IMR-90 (cell line): ENCODE results near the gene PDRG1. TPM values are rescaled to one million over a fixed set of nuclear protein-coding genes. Genes with fewer than 3 reads are reported as not detected.

Experiments used
- ATAC-seq: fragments of 200-7000 bp; cut with Tn5 transposase; 2 replicates; pipeline ENCODE4 v1.9.1; 2020; ENCODE audit warnings: low read depth, mild to moderate bottlenecking, moderate library complexity
- BruUV-seq: library from RNA; stranded (reverse); fragments of 400-500 nt; replicated peaks from 2 replicates; lab custom pipeline; 2021; lab: Mats Ljungman, UMichigan
- CTCF ChIA-PET: fragments of 300-600 bp; formaldehyde crosslinking; extraction: SDS; loops from one replicate; lab custom pipeline; 2021; ENCODE audit warnings: antibody characterized with exemption; lab: Yijun Ruan, JAX
- POLR2A ChIA-PET: fragments of 300-600 bp; sonication (Branson Sonifier 250); formaldehyde crosslinking; loops from one replicate; lab custom pipeline; 2022; ENCODE audit warnings: antibody characterized with exemption; ENCODE audit not compliant: unreplicated experiment; lab: Charles Lee
- DNase-seq: peaks from one replicate; pipeline ENCODE4 v3.0.0; 2013
- H2AFZ ChIP-seq: replicated peaks from 2 replicates; pipeline ENCODE3; 2013; ENCODE audit warnings: low read length, mild to moderate bottlenecking; ENCODE audit not compliant: poor library complexity
- H2AK5ac ChIP-seq: 2 replicates; pipeline ENCODE4 v1.6.1; 2013; ENCODE audit warnings: low read depth, low read length, inconsistent platforms
- H2AK9ac ChIP-seq: replicated peaks from 2 replicates; pipeline ENCODE3; 2013; ENCODE audit warnings: mild to moderate bottlenecking, low read depth, low read length, moderate library complexity; ENCODE audit not compliant: poor library complexity
- H2BK120ac ChIP-seq: 2 replicates; pipeline ENCODE4 v1.6.1; 2013; ENCODE audit warnings: low read depth, low read length, inconsistent platforms
- H2BK15ac ChIP-seq: 3 replicates; pipeline ENCODE4 v1.6.1; 2013; ENCODE audit warnings: low read depth, low read length, inconsistent platforms
- H2BK20ac ChIP-seq: 2 replicates; pipeline ENCODE4 v1.6.1; 2013; ENCODE audit warnings: low read depth, mild to moderate bottlenecking, inconsistent platforms, low read length, moderate library complexity
- H2BK5ac ChIP-seq: 2 replicates; pipeline ENCODE4 v1.6.1; 2013; ENCODE audit warnings: mild to moderate bottlenecking, low read depth, low read length, inconsistent platforms; ENCODE audit not compliant: poor library complexity, severe bottlenecking
- H3K14ac ChIP-seq: replicated peaks from 2 replicates; pipeline ENCODE4 v1.6.1; 2013; ENCODE audit warnings: low read depth, low read length, inconsistent platforms
- H3K18ac ChIP-seq: 2 replicates; pipeline ENCODE4 v1.6.1; 2013; ENCODE audit warnings: low read depth, low read length, control low read depth
- H3K23ac ChIP-seq: 2 replicates; pipeline ENCODE4 v1.6.1; 2013; ENCODE audit warnings: low read depth, low read length, inconsistent platforms
- H3K27ac ChIP-seq: 2 replicates; pipeline ENCODE4 v1.5.1; 2013; ENCODE audit warnings: mild to moderate bottlenecking, control low read depth, low read length; ENCODE audit not compliant: insufficient read depth
- H3K27me3 ChIP-seq: 2 replicates; pipeline ENCODE4 v1.6.1; 2013; ENCODE audit warnings: low read length; ENCODE audit not compliant: control insufficient read depth, insufficient read depth
- H3K36me3 ChIP-seq: 2 replicates; pipeline ENCODE4 v1.6.1; 2013; ENCODE audit warnings: low read length, mixed read lengths; ENCODE audit not compliant: control insufficient read depth, insufficient read depth
- H3K4ac ChIP-seq: 2 replicates; pipeline ENCODE4 v1.6.1; 2013; ENCODE audit warnings: low read depth, low read length, inconsistent platforms
- H3K4me1 ChIP-seq: 2 replicates; pipeline ENCODE4 v1.6.1; 2013; ENCODE audit warnings: low read length, mixed read lengths; ENCODE audit not compliant: control insufficient read depth, insufficient read depth
- H3K4me2 ChIP-seq: 2 replicates; pipeline ENCODE4 v1.6.1; 2013; ENCODE audit warnings: low read depth, mild to moderate bottlenecking, control low read depth, low read length, moderate library complexity
- H3K4me3 ChIP-seq: 2 replicates; pipeline ENCODE4 v1.5.1; 2013; ENCODE audit warnings: low read depth, mild to moderate bottlenecking, control low read depth, low read length, moderate library complexity; ENCODE audit not compliant: insufficient read depth
- H3K56ac ChIP-seq: 2 replicates; pipeline ENCODE4 v1.6.1; 2013; ENCODE audit warnings: low read length, inconsistent platforms; ENCODE audit not compliant: insufficient read depth; ENCODE audit errors: extremely low read depth
- H3K79me1 ChIP-seq, 2 experiments: 2 replicates each; pipeline ENCODE4 v1.6.1; 2013; ENCODE audit warnings: low read length in 2 of 2, inconsistent platforms in 1 of 2, low read depth in 1 of 2
- H3K9ac ChIP-seq: 2 replicates; pipeline ENCODE4 v1.6.1; 2013; ENCODE audit warnings: low read depth, low read length, control low read depth
- H3K9me1 ChIP-seq: 2 replicates; pipeline ENCODE4 v1.6.1; 2013; ENCODE audit warnings: low read length, inconsistent platforms; ENCODE audit not compliant: insufficient read depth
- H3K9me3 ChIP-seq: 2 replicates; pipeline ENCODE4 v1.6.1; 2013; ENCODE audit warnings: low read length; ENCODE audit not compliant: control insufficient read depth, insufficient read depth
- H4K20me1 ChIP-seq: 2 replicates; pipeline ENCODE4 v1.6.1; 2013; ENCODE audit warnings: low read length, inconsistent platforms; ENCODE audit not compliant: insufficient read depth
- H4K5ac ChIP-seq: 2 replicates; pipeline ENCODE4 v1.6.1; 2013; ENCODE audit warnings: mild to moderate bottlenecking, low read depth, low read length, control low read depth
- H4K8ac ChIP-seq, 2 experiments: 2 replicates each; pipeline ENCODE4 v1.6.1; 2013; ENCODE audit warnings: low read depth in 2 of 2, low read length in 2 of 2, control low read depth in 1 of 2, inconsistent platforms in 1 of 2
- H4K91ac ChIP-seq: 2 replicates; pipeline ENCODE4 v1.6.1; 2013; ENCODE audit warnings: low read depth, low read length, inconsistent platforms; ENCODE audit not compliant: insufficient read depth
- BHLHE40 ChIP-seq: fragments of 150-350 bp; IDR thresholded peaks from 2 replicates; pipeline ENCODE4 v1.6.1; 2016; ENCODE audit warnings: mild to moderate bottlenecking, low read depth, low read length
- CEBPB ChIP-seq: IDR thresholded peaks from 2 replicates; pipeline ENCODE4 v1.6.1; 2012; ENCODE audit warnings: low read depth, low read length, improper control_type of control experiment
- CHD1 ChIP-seq: IDR thresholded peaks from 2 replicates; pipeline ENCODE4 v1.6.1; 2012; ENCODE audit warnings: low read depth, low read length, improper control_type of control experiment
- CTCF ChIP-seq: conservative IDR thresholded peaks from 2 replicates; pipeline ENCODE4 v1.5.1; 2012; ENCODE audit warnings: mild to moderate bottlenecking, low read depth, low read length, improper control_type of control experiment
- ELK1 ChIP-seq: fragments of 150-350 bp; IDR thresholded peaks from 2 replicates; pipeline ENCODE4 v1.6.1; 2016; ENCODE audit warnings: low read depth, mild to moderate bottlenecking, low read length, moderate library complexity, borderline replicate concordance
- FOS ChIP-seq: fragments of 150-350 bp; IDR thresholded peaks from 2 replicates; pipeline ENCODE4 v1.6.1; 2016; ENCODE audit warnings: low read depth, low read length
- MAFK ChIP-seq: IDR thresholded peaks from 2 replicates; pipeline ENCODE4 v1.6.1; 2012; ENCODE audit warnings: low read depth, low read length, improper control_type of control experiment
- MAZ ChIP-seq: IDR thresholded peaks from 2 replicates; pipeline ENCODE4 v1.6.1; 2012; ENCODE audit warnings: low read depth, mild to moderate bottlenecking, low read length, improper control_type of control experiment, moderate library complexity, borderline replicate concordance
- MXI1 ChIP-seq: IDR thresholded peaks from 2 replicates; pipeline ENCODE4 v1.6.1; 2012; ENCODE audit warnings: low read depth, mild to moderate bottlenecking, low read length, moderate library complexity, borderline replicate concordance
- NFE2L2 ChIP-seq: fragments of 150-350 bp; IDR thresholded peaks from 2 replicates; pipeline ENCODE4 v1.6.1; 2016; ENCODE audit warnings: low read depth, mild to moderate bottlenecking, low read length
- POLR2A ChIP-seq: IDR thresholded peaks from 2 replicates; pipeline ENCODE4 v1.6.1; 2012; ENCODE audit warnings: mild to moderate bottlenecking, low read depth, low read length
- RAD21 ChIP-seq: IDR thresholded peaks from 2 replicates; pipeline ENCODE4 v1.6.1; 2012; ENCODE audit warnings: low read length, improper control_type of control experiment
- RCOR1 ChIP-seq: IDR thresholded peaks from 2 replicates; pipeline ENCODE4 v1.6.1; 2012; ENCODE audit warnings: mild to moderate bottlenecking, low read length, improper control_type of control experiment; ENCODE audit not compliant: insufficient replicate concordance
- RFX5 ChIP-seq: IDR thresholded peaks from 2 replicates; pipeline ENCODE4 v1.8.0; 2012; ENCODE audit warnings: low read depth, mild to moderate bottlenecking, low read length, moderate library complexity
- SMC3 ChIP-seq: fragments of 150-350 bp; IDR thresholded peaks from 2 replicates; pipeline ENCODE4 v1.6.1; 2016; ENCODE audit warnings: low read depth, mild to moderate bottlenecking, antibody characterized with exemption, low read length, moderate library complexity
- USF2 ChIP-seq: fragments of 150-350 bp; IDR thresholded peaks from 2 replicates; pipeline ENCODE4 v1.6.1; 2017; ENCODE audit warnings: mild to moderate bottlenecking, antibody characterized with exemption, low read length, low read depth
- WGBS, 2 experiments: methylation state at CpG; one replicate each; pipeline versions ENCODE4 v1.1.5 to v1.1.7; 2013; ENCODE audit warnings: missing lambda C conversion rate in 2 of 2; ENCODE audit not compliant: insufficient read length in 1 of 2; ENCODE audit errors: extremely low coverage in 2 of 2; 5-methylcytosine and 5-hydroxymethylcytosine counted together
- dilution Hi-C: fragments of 300-500 bp; cut with HindIII; formaldehyde crosslinking; loops from one replicate; pipeline ENCODE4 v1.14.3; 2018; ENCODE audit warnings: low sequenced_read_pairs; ENCODE audit not compliant: unreplicated experiment
- in situ Hi-C: fragments of 300-500 bp; cut with MboI; formaldehyde crosslinking; loops from 3 replicates; pipeline ENCODE4 v1.14.3; 2019; ENCODE audit warnings: low sequenced_read_pairs, inconsistent platforms, mixed read lengths
- intact Hi-C: fragments of 100-400 bp; cut with micrococcal nuclease; formaldehyde crosslinking; loops from 2 replicates; pipeline ENCODE4 v1.10.0; 2022
- polyA plus RNA-seq, 3 experiments: library from polyadenylated mRNA; depleted of rRNA; stranded (reverse); fragments of >200 nt; gene quantifications; 2 replicates each; pipeline ENCODE4 v1.2.3, GENCODE V29; 2012; ENCODE audit warnings: low replicate concordance in 1 of 3
- total RNA-seq: library from RNA; depleted of rRNA; stranded (reverse); fragments of >200 nt; gene quantifications from 2 replicates; pipeline ENCODE4 v1.2.3, GENCODE V29; 2012

Gene PDRG1
- total and polyA plus RNA-seq, 2 of the 4 experiments (the other 2 are of a cell fraction), result 5.0 to 15.7 TPM

GRCh38 chr20:31914170-31914569 lies 37.7 kb downstream of the PDRG1 start:
- TF ChIP-seq CEBPB (no peak), RFX5 (no peak), BHLHE40 (no peak), RCOR1 (no peak), SMC3 (no peak), MAZ (no peak), RAD21 (no peak), POLR2A (no peak), NFE2L2 (no peak), MXI1 (no peak), USF2 (no peak), FOS (no peak), MAFK (no peak), ELK1 (no peak), CTCF (no peak), CHD1 (no peak)
- ATAC-seq (no peak), DNase-seq (no peak)
- Histone ChIP-seq H2BK5ac (no peak overlapping the region), H3K36me3 (no peaks in the 10 kb centered on the region), H3K4me2 (no peak overlapping the region), H3K9me1 (no peaks in the 10 kb centered on the region), H3K27me3 (peaks cover 51% of the 10 kb centered on the region), H2BK20ac (no peak overlapping the region), H3K56ac (no peak overlapping the region), H3K27ac (no peak overlapping the region), H3K9ac (no peak overlapping the region), H3K9me3 (no peaks in the 10 kb centered on the region), H3K18ac (no peak overlapping the region), H4K91ac (no peak overlapping the region), H4K8ac (no peak overlapping the region), H3K14ac (no peak overlapping the region), H2AK9ac (no peak overlapping the region), H2BK120ac (no peak overlapping the region), H4K20me1 (no peaks in the 10 kb centered on the region), H3K4ac (no peak overlapping the region), H3K4me1 (no peaks in the 10 kb centered on the region), H3K79me1 (no peaks in the 10 kb centered on the region), H2AFZ (no peak overlapping the region), H3K23ac (no peak overlapping the region), H3K4me3 (no peak overlapping the region), H4K5ac (no peak overlapping the region), H2BK15ac (no peak overlapping the region), H2AK5ac (no peak overlapping the region)
- dilution Hi-C loops (no loop called here), in situ Hi-C loops (no loop called here), intact Hi-C loops (no loop called here)
- ChIA-PET POLR2A (no interaction called here), CTCF (interaction anchor here (0.6 kb wide), 1 partner anchor 61 kb away, joined by 4 read pairs; no protein-coding TSS in a partner anchor)
- no TSS peak for BruUV-seq
- no CpG with 5 or more reads among the region's 5 CpGs for WGBS, 2 experiments
